A673 (cell line): ENCODE results near the gene OTOR.

Experiments
- EZH2 ChIP-seq: fragments of 200-600 bp; sonication (generic); IDR thresholded peaks from 2 replicates; pipeline ENCODE4 v1.6.1; 2017; ENCODE audit warnings: borderline replicate concordance, low read depth, mild to moderate bottlenecking, mixed read lengths, antibody characterized with exemption, low read length; ENCODE audit not compliant: poor library complexity, severe bottlenecking
- TF ChIP-seq, protein P1 (sequence below): fragments of 300-800, 200-600 bp; sonication (generic); conservative IDR thresholded peaks from 2 replicates; pipeline ENCODE4 v1.5.1; 2017; ENCODE audit warnings: low read depth, mild to moderate bottlenecking, antibody characterized with exemption, low read length, moderate library complexity, mixed read lengths

DNA sequence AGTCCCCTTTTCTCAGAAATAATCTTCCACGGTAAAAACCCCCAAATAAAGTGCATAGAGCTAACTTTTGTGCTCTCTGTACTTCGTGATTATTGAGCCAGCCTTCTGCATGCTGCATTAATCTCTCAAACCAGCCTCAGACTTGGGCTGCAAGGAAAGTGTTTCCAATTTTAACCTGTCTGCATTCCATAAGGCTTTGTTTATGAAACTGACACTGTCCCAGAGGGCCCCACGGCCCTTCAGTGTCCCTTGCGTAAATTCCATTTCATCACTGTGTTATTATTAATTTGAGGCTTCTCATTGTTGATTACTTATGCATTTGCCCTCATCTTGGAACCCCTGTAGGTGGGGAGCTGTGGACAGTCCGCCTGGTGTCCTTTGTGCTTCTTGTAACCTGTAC lies 33.9 kb upstream of the OTOR start:
- TF ChIP-seq, protein P1, sequence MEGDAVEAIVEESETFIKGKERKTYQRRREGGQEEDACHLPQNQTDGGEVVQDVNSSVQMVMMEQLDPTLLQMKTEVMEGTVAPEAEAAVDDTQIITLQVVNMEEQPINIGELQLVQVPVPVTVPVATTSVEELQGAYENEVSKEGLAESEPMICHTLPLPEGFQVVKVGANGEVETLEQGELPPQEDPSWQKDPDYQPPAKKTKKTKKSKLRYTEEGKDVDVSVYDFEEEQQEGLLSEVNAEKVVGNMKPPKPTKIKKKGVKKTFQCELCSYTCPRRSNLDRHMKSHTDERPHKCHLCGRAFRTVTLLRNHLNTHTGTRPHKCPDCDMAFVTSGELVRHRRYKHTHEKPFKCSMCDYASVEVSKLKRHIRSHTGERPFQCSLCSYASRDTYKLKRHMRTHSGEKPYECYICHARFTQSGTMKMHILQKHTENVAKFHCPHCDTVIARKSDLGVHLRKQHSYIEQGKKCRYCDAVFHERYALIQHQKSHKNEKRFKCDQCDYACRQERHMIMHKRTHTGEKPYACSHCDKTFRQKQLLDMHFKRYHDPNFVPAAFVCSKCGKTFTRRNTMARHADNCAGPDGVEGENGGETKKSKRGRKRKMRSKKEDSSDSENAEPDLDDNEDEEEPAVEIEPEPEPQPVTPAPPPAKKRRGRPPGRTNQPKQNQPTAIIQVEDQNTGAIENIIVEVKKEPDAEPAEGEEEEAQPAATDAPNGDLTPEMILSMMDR, result no peak
- no peak for TF ChIP-seq EZH2
